DND-41 (cell line): ENCODE results near the gene SCCPDH.
"Not testable (repeated sequence)": the region's sequence is repeated elsewhere in the genome, so short reads cannot be mapped to it uniquely, and the experiment has no call there.

Source experiments
- ATAC-seq: fragments of 200-7000 bp; cut with Tn5 transposase; 3 replicates; pipeline ENCODE4 v1.9.1; 2021; ENCODE audit warnings: low read depth; ENCODE audit not compliant: insufficient read depth
- DNase-seq: peaks from one replicate; pipeline ENCODE4 v3.0.0-alpha.2; 2020
- H2AFZ ChIP-seq: 2 replicates; pipeline ENCODE4 v1.6.0; 2012; ENCODE audit warnings: low read depth, low read length
- H3K27ac ChIP-seq: 2 replicates; pipeline ENCODE4 v1.5.1; 2012; ENCODE audit warnings: low read length, inconsistent platforms
- H3K27me3 ChIP-seq: fragments of 200-600 bp; sonication (generic); 2 replicates; pipeline ENCODE4 v1.6.0; 2012; ENCODE audit warnings: low read length, mild to moderate bottlenecking, inconsistent platforms; ENCODE audit not compliant: insufficient read depth, poor library complexity
- H3K36me3 ChIP-seq: 2 replicates; pipeline ENCODE4 v1.5.1; 2012; ENCODE audit warnings: low read length, inconsistent platforms; ENCODE audit not compliant: insufficient read depth
- H3K4me1 ChIP-seq: 2 replicates; pipeline ENCODE4 v1.5.1; 2012; ENCODE audit warnings: mild to moderate bottlenecking, low read length; ENCODE audit not compliant: insufficient read depth
- H3K4me2 ChIP-seq: 2 replicates; pipeline ENCODE4 v1.6.0; 2012; ENCODE audit warnings: mild to moderate bottlenecking, moderate library complexity, low read length, inconsistent platforms; ENCODE audit not compliant: insufficient read depth
- H3K4me3 ChIP-seq, 2 experiments: fragments of 200-600 bp in 1 of 2; shearing (Covaris generic) in 1 of 2; 2 replicates each; pipeline ENCODE4 v1.5.1; 2012 to 2016; ENCODE audit warnings: inconsistent platforms in 2 of 2, low read length in 2 of 2, mild to moderate bottlenecking in 2 of 2, low read depth in 1 of 2, moderate library complexity in 1 of 2
- H3K79me2 ChIP-seq: 2 replicates; pipeline ENCODE4 v1.6.0; 2012; ENCODE audit warnings: low read length, inconsistent platforms; ENCODE audit not compliant: insufficient read depth
- H3K9ac ChIP-seq: 2 replicates; pipeline ENCODE4 v1.6.0; 2012; ENCODE audit warnings: low read depth, mild to moderate bottlenecking, inconsistent platforms, low read length, moderate library complexity
- H3K9me3 ChIP-seq: 2 replicates; pipeline ENCODE4 v1.5.1; 2012; ENCODE audit warnings: low read length, moderate library complexity, mild to moderate bottlenecking, inconsistent platforms; ENCODE audit not compliant: insufficient read depth, severe bottlenecking
- H4K20me1 ChIP-seq: 2 replicates; pipeline ENCODE4 v1.6.0; 2012; ENCODE audit warnings: low read length; ENCODE audit not compliant: insufficient read depth
- EZH2 ChIP-seq: IDR thresholded peaks from 3 replicates; pipeline ENCODE4 v1.6.1; 2012; ENCODE audit warnings: borderline replicate concordance, low read depth, mild to moderate bottlenecking, moderate library complexity, low read length, inconsistent platforms; ENCODE audit not compliant: severe bottlenecking
- TF ChIP-seq, protein P1 (sequence below): IDR thresholded peaks from 2 replicates; pipeline ENCODE4 v1.5.1; 2012; ENCODE audit warnings: borderline replicate concordance, low read length, moderate library complexity, mild to moderate bottlenecking; ENCODE audit not compliant: poor library complexity, severe bottlenecking; ENCODE audit errors: extremely low read depth

SCCPDH gene

DNA sequence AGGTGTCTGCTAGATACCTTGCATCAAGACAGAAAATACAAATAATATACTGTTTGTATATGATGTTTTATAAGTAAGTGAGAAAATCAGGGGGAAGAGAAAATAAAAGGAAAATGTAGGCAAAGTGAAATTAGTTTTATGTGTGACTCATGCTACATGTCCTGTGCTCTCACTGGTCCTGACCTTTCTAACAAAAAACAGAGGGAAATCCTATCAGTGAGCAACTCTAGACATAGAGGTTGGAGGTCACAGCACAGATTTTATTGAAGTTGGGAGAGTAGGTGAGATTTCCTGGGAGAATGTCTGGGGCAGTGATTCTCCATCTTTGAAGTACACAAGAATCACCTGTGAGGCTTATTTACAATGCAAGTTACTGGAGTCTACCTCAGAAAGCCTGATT is 9.5 kb downstream of the SCCPDH start:
- no peak for TF ChIP-seq EZH2
- DNase-seq (no peak), ATAC-seq (no peak)
- H3K27ac ChIP-seq, result no peak overlapping the region
- no peak overlapping the region for H3K4me2 ChIP-seq
- H2AFZ ChIP-seq, result no peak overlapping the region
- H3K9ac ChIP-seq, result no peak overlapping the region
- no peaks in the 10 kb centered on the region for H3K27me3 ChIP-seq
- H3K36me3 ChIP-seq, result peaks cover 88% of the 10 kb centered on the region
- H4K20me1 ChIP-seq, result peaks cover 5% of the 10 kb centered on the region; the same call in 1 of the 2 replicates
- H3K4me1 ChIP-seq, result no peaks in the 10 kb centered on the region
- no peak overlapping the region for H3K4me3 ChIP-seq
- H3K79me2 ChIP-seq, result peaks cover 19% of the 10 kb centered on the region
- peaks cover 3% of the 10 kb centered on the region for H3K9me3 ChIP-seq

DNA sequence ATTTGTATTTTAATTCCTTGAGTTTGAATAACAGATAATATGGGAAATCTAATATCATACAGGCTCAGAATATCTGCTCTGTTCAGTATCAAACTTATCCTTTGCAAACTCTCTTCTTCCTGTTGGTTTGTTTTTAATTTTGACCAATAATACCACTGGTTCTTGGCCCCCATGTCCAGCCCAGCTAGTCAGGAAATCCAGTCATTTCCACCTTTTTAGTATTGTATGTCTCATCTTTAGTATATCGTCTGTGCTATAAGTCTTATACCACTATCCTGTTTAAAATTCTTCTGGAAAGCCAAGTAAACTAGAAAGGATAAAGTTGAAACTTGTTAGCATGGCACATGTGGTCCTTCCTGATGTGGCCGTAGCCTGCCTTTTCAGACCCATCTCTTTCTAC is 10.7 kb downstream of the SCCPDH start:
- no peak for DNase-seq
- Histone ChIP-seq H3K27ac (no peak overlapping the region), H3K4me3 (no peak overlapping the region), H3K9me3 (no peaks in the 10 kb centered on the region), H3K36me3 (peaks cover 90% of the 10 kb centered on the region), H3K27me3 (no peaks in the 10 kb centered on the region), H3K9ac (no peak overlapping the region), H2AFZ (no peak overlapping the region), H3K79me2 (peaks cover 19% of the 10 kb centered on the region), H4K20me1 (peaks cover 5% of the 10 kb centered on the region; the same call in 1 of the 2 replicates), H3K4me2 (no peak overlapping the region), H3K4me1 (no peaks in the 10 kb centered on the region)
- no peak for ATAC-seq
- TF ChIP-seq, protein P1, sequence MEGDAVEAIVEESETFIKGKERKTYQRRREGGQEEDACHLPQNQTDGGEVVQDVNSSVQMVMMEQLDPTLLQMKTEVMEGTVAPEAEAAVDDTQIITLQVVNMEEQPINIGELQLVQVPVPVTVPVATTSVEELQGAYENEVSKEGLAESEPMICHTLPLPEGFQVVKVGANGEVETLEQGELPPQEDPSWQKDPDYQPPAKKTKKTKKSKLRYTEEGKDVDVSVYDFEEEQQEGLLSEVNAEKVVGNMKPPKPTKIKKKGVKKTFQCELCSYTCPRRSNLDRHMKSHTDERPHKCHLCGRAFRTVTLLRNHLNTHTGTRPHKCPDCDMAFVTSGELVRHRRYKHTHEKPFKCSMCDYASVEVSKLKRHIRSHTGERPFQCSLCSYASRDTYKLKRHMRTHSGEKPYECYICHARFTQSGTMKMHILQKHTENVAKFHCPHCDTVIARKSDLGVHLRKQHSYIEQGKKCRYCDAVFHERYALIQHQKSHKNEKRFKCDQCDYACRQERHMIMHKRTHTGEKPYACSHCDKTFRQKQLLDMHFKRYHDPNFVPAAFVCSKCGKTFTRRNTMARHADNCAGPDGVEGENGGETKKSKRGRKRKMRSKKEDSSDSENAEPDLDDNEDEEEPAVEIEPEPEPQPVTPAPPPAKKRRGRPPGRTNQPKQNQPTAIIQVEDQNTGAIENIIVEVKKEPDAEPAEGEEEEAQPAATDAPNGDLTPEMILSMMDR, result no peak
- TF ChIP-seq EZH2, result no peak

DNA sequence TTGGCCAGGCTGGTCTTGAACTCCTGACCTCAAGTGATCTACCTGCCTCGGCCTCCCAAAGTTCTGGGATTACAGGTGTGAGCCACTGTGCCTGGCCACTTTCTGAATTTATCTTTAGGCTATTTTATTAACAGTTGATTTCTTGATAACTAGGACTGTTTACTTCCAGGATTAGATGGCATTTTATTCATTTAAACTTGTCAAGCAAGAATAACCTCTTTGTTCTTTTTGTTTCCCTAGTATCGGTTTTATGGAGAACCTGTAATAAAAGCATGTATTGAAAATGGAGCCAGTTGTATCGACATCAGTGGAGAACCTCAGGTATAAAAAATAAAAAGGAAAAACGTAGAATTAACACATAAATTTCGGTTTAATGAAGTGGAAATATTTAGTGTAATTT is 11.5 kb downstream of the SCCPDH start:
- peaks cover 14% of the 10 kb centered on the region for H3K79me2 ChIP-seq
- H4K20me1 ChIP-seq, result peaks cover 3% of the 10 kb centered on the region; the same call in 1 of the 2 replicates
- no peak overlapping the region for H3K4me2 ChIP-seq
- H2AFZ ChIP-seq, result no peak overlapping the region
- H3K27me3 ChIP-seq, result no peaks in the 10 kb centered on the region
- no peaks in the 10 kb centered on the region for H3K4me1 ChIP-seq
- no peak overlapping the region for H3K9ac ChIP-seq
- ATAC-seq, result no peak
- H3K4me3 ChIP-seq, result no peak overlapping the region
- no peaks in the 10 kb centered on the region for H3K9me3 ChIP-seq
- no peak overlapping the region for H3K27ac ChIP-seq
- H3K36me3 ChIP-seq, result peaks cover 88% of the 10 kb centered on the region
- DNase-seq, result no peak
- TF ChIP-seq, protein P1, result no peak
- TF ChIP-seq EZH2, result no peak

DNA sequence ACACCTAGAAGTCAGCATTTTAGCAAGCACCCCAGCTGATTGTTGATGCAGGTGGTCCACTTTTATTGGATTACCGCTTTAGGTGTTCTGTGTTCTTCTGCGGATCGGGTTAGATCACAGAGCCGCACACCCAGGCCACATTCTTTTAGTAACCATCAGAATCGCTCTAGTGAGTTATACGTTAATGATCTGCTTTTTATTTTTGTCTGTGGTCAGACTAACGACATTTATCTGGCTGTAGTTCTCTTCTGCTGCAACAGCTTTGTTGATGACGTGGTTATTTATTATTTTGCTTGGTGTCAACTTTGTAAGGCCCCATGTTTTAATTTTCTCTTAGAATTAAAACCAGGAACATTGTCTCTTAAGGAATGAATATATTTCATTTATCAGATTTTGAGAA is 18.2 kb downstream of the SCCPDH start:
- Histone ChIP-seq H3K79me2 (no peaks in the 10 kb centered on the region), H3K27ac (no peak overlapping the region), H3K27me3 (no peaks in the 10 kb centered on the region), H4K20me1 (no peaks in the 10 kb centered on the region), H2AFZ (no peak overlapping the region), H3K4me1 (no peaks in the 10 kb centered on the region), H3K9me3 (no peaks in the 10 kb centered on the region), H3K4me2 (no peak overlapping the region), H3K9ac (no peak overlapping the region), H3K36me3 (peaks cover 53% of the 10 kb centered on the region), H3K4me3 (no peak overlapping the region)
- ATAC-seq (no peak), DNase-seq (no peak)
- no peak for TF ChIP-seq EZH2
- TF ChIP-seq, protein P1, result no peak

DNA sequence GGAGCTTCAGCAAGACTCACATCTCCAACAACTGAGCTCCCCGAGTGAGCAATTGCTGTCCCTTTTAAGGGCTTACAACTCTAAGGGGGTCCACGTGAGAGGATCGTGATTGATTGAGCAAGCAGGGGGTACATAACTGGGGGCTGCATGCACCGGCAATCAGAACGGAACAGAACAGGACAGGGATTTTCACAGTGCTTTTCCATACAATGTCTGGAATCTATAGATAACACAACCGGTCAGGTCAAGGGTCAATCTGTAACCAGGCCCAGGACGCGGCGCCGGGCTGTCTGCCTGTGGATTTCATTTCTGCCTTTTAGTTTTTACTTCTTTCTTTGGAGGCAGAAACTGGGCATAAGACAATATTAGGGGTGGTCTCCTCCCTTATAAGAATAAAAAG is 21.9 kb downstream of the SCCPDH start:
- H2AFZ ChIP-seq, H3K79me2 ChIP-seq, H3K27me3 ChIP-seq, H3K9me3 ChIP-seq, H3K4me2 ChIP-seq, H3K4me3 ChIP-seq, DNase-seq, H4K20me1 ChIP-seq, H3K4me1 ChIP-seq, ATAC-seq, H3K9ac ChIP-seq, H3K27ac ChIP-seq: not testable (repeated sequence)
- H3K36me3 ChIP-seq, result peaks cover 44% of the 10 kb centered on the region
